Epithelial cell of esophagus (primary cell): Measurements from ENCODE around the gene ANAPC7.
"Not testable (repeated sequence)": the region's sequence is repeated elsewhere in the genome, so short reads cannot be mapped to it uniquely, and the experiment has no call there.

ENCODE experiments used
- DNase-seq: peaks from one replicate; pipeline ENCODE4 v3.0.0; 2010; ENCODE audit warnings: low read depth
- H3K4me3 ChIP-seq: 2 replicates; pipeline ENCODE4 v1.5.1; 2011; ENCODE audit warnings: mild to moderate bottlenecking, low read length, control low read depth
- TF ChIP-seq, protein P1 (sequence below): IDR thresholded peaks from 2 replicates; pipeline ENCODE4 v1.5.1; 2011; ENCODE audit warnings: low read depth, mild to moderate bottlenecking, low read length, control low read depth, inconsistent platforms; ENCODE audit not compliant: insufficient read depth; ENCODE audit errors: missing control alignments

The ANAPC7 gene

DNA sequence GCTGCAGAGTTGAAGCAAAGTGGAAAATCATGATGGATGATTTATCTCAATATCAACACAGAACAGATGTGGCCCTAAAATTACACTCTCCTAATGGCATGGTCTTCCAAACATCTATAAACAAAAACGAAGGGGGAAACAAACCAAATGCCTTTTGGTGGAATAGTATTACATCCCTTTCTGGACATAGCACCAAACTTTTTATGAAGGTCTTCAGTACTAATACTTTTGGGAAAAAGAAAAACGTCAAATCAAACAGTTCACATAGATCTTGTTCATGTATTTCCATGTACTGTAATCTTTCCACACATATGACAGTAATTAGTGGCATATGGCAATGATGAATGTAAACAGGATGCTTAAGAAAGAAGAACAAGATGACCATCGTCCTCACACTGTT is 22.9 kb upstream of the ANAPC7 start:
- DNase-seq = no peak

DNA sequence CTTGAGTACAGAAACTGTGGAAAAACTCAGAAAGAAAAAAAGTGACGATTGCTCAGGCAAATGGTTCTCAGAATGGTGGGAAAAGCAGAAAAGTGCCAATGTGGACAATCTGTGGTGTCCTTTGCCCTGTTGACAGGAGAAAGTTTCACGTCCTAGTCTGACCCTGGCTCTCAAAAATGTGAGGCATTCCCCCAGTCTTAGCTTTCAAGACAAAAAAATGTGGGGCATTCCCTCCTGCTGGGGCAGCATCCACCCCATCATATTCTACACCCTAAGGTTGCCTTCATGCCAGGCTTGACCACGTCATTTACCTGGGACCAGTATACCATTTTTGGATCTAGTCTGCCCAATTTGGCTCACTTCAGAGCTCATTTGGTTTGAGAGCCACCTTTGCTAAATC is 20.7 kb upstream of the ANAPC7 start:
- no peak overlapping the region for H3K4me3 ChIP-seq
- TF ChIP-seq, protein P1, sequence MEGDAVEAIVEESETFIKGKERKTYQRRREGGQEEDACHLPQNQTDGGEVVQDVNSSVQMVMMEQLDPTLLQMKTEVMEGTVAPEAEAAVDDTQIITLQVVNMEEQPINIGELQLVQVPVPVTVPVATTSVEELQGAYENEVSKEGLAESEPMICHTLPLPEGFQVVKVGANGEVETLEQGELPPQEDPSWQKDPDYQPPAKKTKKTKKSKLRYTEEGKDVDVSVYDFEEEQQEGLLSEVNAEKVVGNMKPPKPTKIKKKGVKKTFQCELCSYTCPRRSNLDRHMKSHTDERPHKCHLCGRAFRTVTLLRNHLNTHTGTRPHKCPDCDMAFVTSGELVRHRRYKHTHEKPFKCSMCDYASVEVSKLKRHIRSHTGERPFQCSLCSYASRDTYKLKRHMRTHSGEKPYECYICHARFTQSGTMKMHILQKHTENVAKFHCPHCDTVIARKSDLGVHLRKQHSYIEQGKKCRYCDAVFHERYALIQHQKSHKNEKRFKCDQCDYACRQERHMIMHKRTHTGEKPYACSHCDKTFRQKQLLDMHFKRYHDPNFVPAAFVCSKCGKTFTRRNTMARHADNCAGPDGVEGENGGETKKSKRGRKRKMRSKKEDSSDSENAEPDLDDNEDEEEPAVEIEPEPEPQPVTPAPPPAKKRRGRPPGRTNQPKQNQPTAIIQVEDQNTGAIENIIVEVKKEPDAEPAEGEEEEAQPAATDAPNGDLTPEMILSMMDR = no peak
- DNase-seq = no peak

More for the DNA sequence above, 22.9 kb upstream of the ANAPC7 start:
- H3K4me3 ChIP-seq = no peak overlapping the region
- TF ChIP-seq, protein P1 = no peak

- no peak overlapping the region for H3K4me3 ChIP-seq
- TF ChIP-seq, protein P1 = no peak
- no peak for DNase-seq
These were observed 18.2 kb upstream of the ANAPC7 start for GRCh38 chr12:110421701-110422100.

DNA sequence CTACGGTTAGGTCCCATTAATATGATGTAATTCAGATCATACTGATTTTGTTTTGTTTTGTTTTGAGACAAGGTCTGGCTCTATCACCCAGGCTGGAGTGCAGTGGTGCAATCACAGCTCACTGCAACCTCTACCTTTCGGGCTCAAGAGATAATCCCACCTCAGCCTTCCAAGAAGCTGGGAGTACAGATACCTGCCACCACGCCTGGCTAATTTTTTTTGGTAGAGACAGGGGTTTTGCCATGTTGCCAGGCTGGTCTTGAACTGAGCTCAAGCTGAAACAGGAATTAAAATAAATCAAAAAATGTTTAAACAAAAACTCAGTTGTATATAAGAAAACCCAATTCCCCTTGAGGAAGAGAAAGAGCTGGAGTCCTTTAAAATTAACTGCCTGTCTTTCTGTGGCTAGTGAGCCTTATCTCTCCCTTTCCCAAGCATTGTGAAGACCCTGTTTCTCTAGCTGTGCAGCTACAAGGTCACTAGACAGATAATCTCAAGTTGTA is 17.7 kb upstream of the ANAPC7 start:
- DNase-seq = no peak
- no peak overlapping the region for H3K4me3 ChIP-seq
- TF ChIP-seq, protein P1 = no peak

- not testable (repeated sequence) for H3K4me3 ChIP-seq
These were observed 17.1 kb upstream of the ANAPC7 start for GRCh38 chr12:110420644-110421043.

DNA sequence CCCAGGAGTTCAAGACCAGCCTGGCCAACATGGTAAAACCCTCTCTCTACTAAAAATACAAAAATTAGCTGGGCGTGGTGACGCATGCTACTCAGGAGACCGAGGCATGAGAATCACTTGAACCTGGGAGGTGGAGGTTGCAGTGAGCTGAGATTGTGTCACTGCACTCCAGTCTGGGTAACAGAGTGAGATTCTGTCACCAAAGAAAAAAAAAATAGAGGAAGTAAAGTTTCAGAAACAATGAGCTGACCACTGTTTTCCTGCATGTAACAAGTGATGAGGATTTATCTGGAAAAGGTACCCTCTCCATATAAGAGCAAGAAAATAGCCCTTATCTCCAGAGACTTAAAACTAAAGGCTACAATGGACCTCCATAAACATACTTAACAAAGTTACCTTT is 13.6 kb upstream of the ANAPC7 start:
- not testable (repeated sequence) for DNase-seq, H3K4me3 ChIP-seq

More at GRCh38 chr12:110420644-110421043, 17.1 kb upstream of the ANAPC7 start:
- not testable (repeated sequence) for DNase-seq

- not testable (repeated sequence) for DNase-seq
These were observed 6.6 kb upstream of the ANAPC7 start for GRCh38 chr12:110410086-110410485.

DNA sequence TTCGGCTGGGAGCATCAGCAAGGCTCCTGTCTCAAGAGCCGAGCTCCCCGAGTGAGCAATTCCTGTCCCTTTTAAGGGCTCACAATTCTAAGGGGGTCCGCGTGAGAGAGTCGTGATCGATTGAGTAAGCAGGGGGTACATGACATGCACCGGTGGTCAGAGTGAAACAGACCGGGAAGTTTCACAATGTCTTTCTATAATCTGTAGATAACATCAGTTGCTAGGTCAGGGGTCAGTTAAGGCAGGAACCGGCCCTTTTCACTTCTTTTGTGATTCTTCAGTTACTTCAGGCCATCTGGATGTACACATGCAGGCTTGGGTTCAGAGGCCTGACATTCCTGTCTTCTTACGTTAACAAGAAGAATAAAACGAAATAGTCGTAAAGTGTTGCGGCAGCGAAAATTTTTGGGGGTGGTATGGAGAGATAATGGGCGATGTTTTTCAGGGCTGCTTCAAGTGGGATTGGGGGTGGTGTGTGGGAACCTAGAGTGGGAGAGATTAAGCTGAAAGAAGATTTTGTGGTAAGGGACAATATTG is 1.7 kb upstream of the ANAPC7 start:
- H3K4me3 ChIP-seq, DNase-seq: not testable (repeated sequence)

More at GRCh38 chr12:110410086-110410485, 6.6 kb upstream of the ANAPC7 start:
- H3K4me3 ChIP-seq = not testable (repeated sequence)

GRCh38 chr12:110403976-110404682 is 621 bp upstream of the ANAPC7 start:
- DNase-seq = peak; percentile 69
- H3K4me3 ChIP-seq = peak overlapping the region; percentile 95
- TF ChIP-seq, protein P1 = no peak
